ENCODE results near the gene TIPARP.
A peak's percentile ranks its signal among the peaks of the same experiment; 100 is the strongest.

Gene TIPARP

GRCh38 chr3:156676768-156677479 lies 2.5 kb downstream of the TIPARP start:
- no peak overlapping the region for H3K4me2 ChIP-seq (ENCODE audit: low read length)
- no peak overlapping the region for H4K91ac ChIP-seq (ENCODE audit: low read depth, low read length)
- no peak overlapping the region for H2BK12ac ChIP-seq (ENCODE audit: low read length)
- no peak overlapping the region for H2BK120ac ChIP-seq (ENCODE audit: insufficient read depth, low read length, poor library complexity)
- no peak overlapping the region for H4K12ac ChIP-seq (ENCODE audit: low read depth, low read length)
- H3K27me3 ChIP-seq (ENCODE audit: insufficient read depth, low read length): no peaks in the 10 kb centered on the region
- H3K79me1 ChIP-seq (ENCODE audit: low read length): peaks cover 17% of the 10 kb centered on the region
- H2BK5ac ChIP-seq (ENCODE audit: low read depth, low read length, poor library complexity): no peak overlapping the region
- H4K8ac ChIP-seq (ENCODE audit: low read depth, low read length): no peak overlapping the region
- no CpG with 5 or more reads among the region's 3 CpGs for WGBS (ENCODE audit: extremely low coverage, insufficient coverage, insufficient read length)
- H2AK5ac ChIP-seq (ENCODE audit: low read length): no peak overlapping the region
- H3K18ac ChIP-seq (ENCODE audit: low read length): no peak overlapping the region
- H3K27ac ChIP-seq (ENCODE audit: low read depth, low read length): no peak overlapping the region
- peaks cover 2 to 5% of the 10 kb centered on the region in 2 experiments for H3K36me3 ChIP-seq (ENCODE audit: control insufficient read depth in 1 of 2, insufficient read depth in 2 of 2, low read length in 2 of 2)
- no peak for DNase-seq
- H3K4me3 ChIP-seq (ENCODE audit: low read depth, low read length): no peak overlapping the region
- H3K23ac ChIP-seq (ENCODE audit: low read length): no peak overlapping the region
- H3K9me3 ChIP-seq (ENCODE audit: insufficient read depth, low read depth, low read length): no peaks in the 10 kb centered on the region
- H2AFZ ChIP-seq (ENCODE audit: insufficient read depth, low read length, poor library complexity): no peak overlapping the region
- H3K4ac ChIP-seq (ENCODE audit: low read depth, low read length): no peak overlapping the region
- peaks cover 12% of the 10 kb centered on the region for H3K79me2 ChIP-seq (ENCODE audit: control insufficient read depth, insufficient read depth, low read length, poor library complexity)
- no peak overlapping the region for H3K14ac ChIP-seq (ENCODE audit: low read length)
- H3K9ac ChIP-seq (ENCODE audit: low read length): no peak overlapping the region
- H3K4me1 ChIP-seq (ENCODE audit: control insufficient read depth in 1 of 2, insufficient read depth in 2 of 2, low read length in 2 of 2): no peaks in the 10 kb centered on the region

GRCh38 chr3:156677536-156677935 lies 3.1 kb downstream of the TIPARP start:
- H3K27ac ChIP-seq (ENCODE audit: low read depth, low read length): no peak overlapping the region

GRCh38 chr3:156678197-156678596 lies 3.8 kb downstream of the TIPARP start:
- no peak overlapping the region for H3K27ac ChIP-seq (ENCODE audit: low read depth, low read length)
- no CpG with 5 or more reads among the region's 2 CpGs for WGBS (ENCODE audit: extremely low coverage, insufficient coverage, insufficient read length)

More at GRCh38 chr3:156677536-156677935, 3.1 kb downstream of the TIPARP start:
- H2AK5ac ChIP-seq (ENCODE audit: low read length): no peak overlapping the region
- H2BK120ac ChIP-seq (ENCODE audit: insufficient read depth, low read length, poor library complexity): no peak overlapping the region
- H4K91ac ChIP-seq (ENCODE audit: low read depth, low read length): no peak overlapping the region
- WGBS (ENCODE audit: extremely low coverage, insufficient coverage, insufficient read length): no CpG with 5 or more reads among the region's 2 CpGs
- H3K4me1 ChIP-seq (ENCODE audit: control insufficient read depth in 1 of 2, insufficient read depth in 2 of 2, low read length in 2 of 2): no peaks in the 10 kb centered on the region
- H3K18ac ChIP-seq (ENCODE audit: low read length): no peak overlapping the region
- peaks cover 17% of the 10 kb centered on the region for H3K79me1 ChIP-seq (ENCODE audit: low read length)
- no peak overlapping the region for H3K14ac ChIP-seq (ENCODE audit: low read length)
- H3K4me2 ChIP-seq (ENCODE audit: low read length): no peak overlapping the region
- no peak overlapping the region for H4K12ac ChIP-seq (ENCODE audit: low read depth, low read length)
- no peak overlapping the region for H3K4ac ChIP-seq (ENCODE audit: low read depth, low read length)
- no peak for DNase-seq
- no peak overlapping the region for H2BK5ac ChIP-seq (ENCODE audit: low read depth, low read length, poor library complexity)
- H3K79me2 ChIP-seq (ENCODE audit: control insufficient read depth, insufficient read depth, low read length, poor library complexity): peaks cover 12% of the 10 kb centered on the region
- no peaks in the 10 kb centered on the region for H3K27me3 ChIP-seq (ENCODE audit: insufficient read depth, low read length)
- H3K23ac ChIP-seq (ENCODE audit: low read length): no peak overlapping the region
- H2AFZ ChIP-seq (ENCODE audit: insufficient read depth, low read length, poor library complexity): no peak overlapping the region
- H4K8ac ChIP-seq (ENCODE audit: low read depth, low read length): no peak overlapping the region
- H3K36me3 ChIP-seq (ENCODE audit: control insufficient read depth in 1 of 2, insufficient read depth in 2 of 2, low read length in 2 of 2): peaks cover 2 to 5% of the 10 kb centered on the region in 2 experiments
- no peak overlapping the region for H3K9ac ChIP-seq (ENCODE audit: low read length)
- H3K4me3 ChIP-seq (ENCODE audit: low read depth, low read length): no peak overlapping the region
- H3K9me3 ChIP-seq (ENCODE audit: insufficient read depth, low read depth, low read length): no peaks in the 10 kb centered on the region
- no peak overlapping the region for H2BK12ac ChIP-seq (ENCODE audit: low read length)

GRCh38 chr3:156680243-156680914 lies 6.0 kb downstream of the TIPARP start:
- Histone ChIP-seq H3K27ac (ENCODE audit: low read depth, low read length) (no peak overlapping the region), H2BK12ac (ENCODE audit: low read length) (no peak overlapping the region), H2AK5ac (ENCODE audit: low read length) (no peak overlapping the region), H4K91ac (ENCODE audit: low read depth, low read length) (no peak overlapping the region), H3K4me1 (ENCODE audit: control insufficient read depth in 1 of 2, insufficient read depth in 2 of 2, low read length in 2 of 2) (no peaks in the 10 kb centered on the region), H3K23ac (ENCODE audit: low read length) (no peak overlapping the region), H3K4me2 (ENCODE audit: low read length) (no peak overlapping the region), H3K79me1 (ENCODE audit: low read length) (peaks cover 6% of the 10 kb centered on the region), H2AFZ (ENCODE audit: insufficient read depth, low read length, poor library complexity) (no peak overlapping the region), H2BK5ac (ENCODE audit: low read depth, low read length, poor library complexity) (no peak overlapping the region), H3K79me2 (ENCODE audit: control insufficient read depth, insufficient read depth, low read length, poor library complexity) (peaks cover 7% of the 10 kb centered on the region), H3K4me3 (ENCODE audit: low read depth, low read length) (no peak overlapping the region), H3K4ac (ENCODE audit: low read depth, low read length) (no peak overlapping the region), H3K36me3 (ENCODE audit: control insufficient read depth in 1 of 2, insufficient read depth in 2 of 2, low read length in 2 of 2) (peaks cover 4 to 5% of the 10 kb centered on the region in 2 experiments), H3K27me3 (ENCODE audit: insufficient read depth, low read length) (no peaks in the 10 kb centered on the region), H4K12ac (ENCODE audit: low read depth, low read length) (no peak overlapping the region), H3K9ac (ENCODE audit: low read length) (no peak overlapping the region), H3K18ac (ENCODE audit: low read length) (no peak overlapping the region), H2BK120ac (ENCODE audit: insufficient read depth, low read length, poor library complexity) (no peak overlapping the region), H3K9me3 (ENCODE audit: insufficient read depth, low read depth, low read length) (no peaks in the 10 kb centered on the region), H4K8ac (ENCODE audit: low read depth, low read length) (no peak overlapping the region), H3K14ac (ENCODE audit: low read length) (no peak overlapping the region)
- peak in 1 of 2 donors; percentile 74 for DNase-seq
- no CpG with 5 or more reads among the region's 2 CpGs for WGBS (ENCODE audit: extremely low coverage, insufficient coverage, insufficient read length)

More at GRCh38 chr3:156678197-156678596, 3.8 kb downstream of the TIPARP start:
- H3K14ac ChIP-seq (ENCODE audit: low read length): no peak overlapping the region
- no peak overlapping the region for H3K9ac ChIP-seq (ENCODE audit: low read length)
- H3K79me1 ChIP-seq (ENCODE audit: low read length): peaks cover 17% of the 10 kb centered on the region
- H3K4ac ChIP-seq (ENCODE audit: low read depth, low read length): peak overlapping the region; percentile 37
- no peak overlapping the region for H3K23ac ChIP-seq (ENCODE audit: low read length)
- no peak overlapping the region for H4K12ac ChIP-seq (ENCODE audit: low read depth, low read length)
- no peaks in the 10 kb centered on the region for H3K9me3 ChIP-seq (ENCODE audit: insufficient read depth, low read depth, low read length)
- peaks cover 12% of the 10 kb centered on the region for H3K79me2 ChIP-seq (ENCODE audit: control insufficient read depth, insufficient read depth, low read length, poor library complexity)
- H3K36me3 ChIP-seq (ENCODE audit: control insufficient read depth in 1 of 2, insufficient read depth in 2 of 2, low read length in 2 of 2): peaks cover 2 to 5% of the 10 kb centered on the region in 2 experiments
- no peak overlapping the region for H4K91ac ChIP-seq (ENCODE audit: low read depth, low read length)
- no peak overlapping the region for H2AFZ ChIP-seq (ENCODE audit: insufficient read depth, low read length, poor library complexity)
- H2AK5ac ChIP-seq (ENCODE audit: low read length): no peak overlapping the region
- no peak overlapping the region for H3K4me2 ChIP-seq (ENCODE audit: low read length)
- H2BK120ac ChIP-seq (ENCODE audit: insufficient read depth, low read length, poor library complexity): no peak overlapping the region
- H3K18ac ChIP-seq (ENCODE audit: low read length): no peak overlapping the region
- H3K27me3 ChIP-seq (ENCODE audit: insufficient read depth, low read length): no peaks in the 10 kb centered on the region
- DNase-seq: no peak
- H3K4me1 ChIP-seq (ENCODE audit: control insufficient read depth in 1 of 2, insufficient read depth in 2 of 2, low read length in 2 of 2): no peaks in the 10 kb centered on the region
- H2BK12ac ChIP-seq (ENCODE audit: low read length): no peak overlapping the region
- H4K8ac ChIP-seq (ENCODE audit: low read depth, low read length): no peak overlapping the region
- no peak overlapping the region for H2BK5ac ChIP-seq (ENCODE audit: low read depth, low read length, poor library complexity)
- H3K4me3 ChIP-seq (ENCODE audit: low read depth, low read length): no peak overlapping the region
